HFFc6 (cell line): ENCODE results near the gene KCNQ2. TPM values are rescaled to one million over a fixed set of nuclear protein-coding genes. Genes with fewer than 3 reads are reported as not detected.
"Not testable (repeated sequence)": the region's sequence is repeated elsewhere in the genome, so short reads cannot be mapped to it uniquely, and the experiment has no call there.

Source experiments
- DNase-seq: peaks from one replicate; pipeline ENCODE4 v3.0.0-alpha.2; 2018
- H3K27ac Mint-ChIP-seq: 2 replicates; pipeline ENCODE4 v1.8.0; 2020; ENCODE audit warnings: mild to moderate bottlenecking, mixed read lengths
- H3K27me3 Mint-ChIP-seq: 2 replicates; pipeline ENCODE4 v1.8.0; 2021; ENCODE audit warnings: mild to moderate bottlenecking, moderate library complexity, mixed read lengths; ENCODE audit not compliant: insufficient read depth
- H3K36me3 Mint-ChIP-seq: 2 replicates; pipeline ENCODE4 v1.8.0; 2021; ENCODE audit warnings: low read depth, mixed read lengths
- H3K4me1 Mint-ChIP-seq: 2 replicates; pipeline ENCODE4 v1.8.0; 2020; ENCODE audit warnings: low read depth, mixed read lengths
- H3K4me3 Mint-ChIP-seq: 2 replicates; pipeline ENCODE4 v1.8.0; 2020; ENCODE audit warnings: mild to moderate bottlenecking, moderate library complexity, mixed read lengths
- H3K9me3 Mint-ChIP-seq: 2 replicates; pipeline ENCODE4 v1.8.0; 2020; ENCODE audit warnings: mild to moderate bottlenecking, mixed read lengths
- CTCF ChIP-seq: fragments of 200-600 bp; sonication (generic); IDR thresholded peaks from 2 replicates; pipeline ENCODE4 v1.5.0; 2021; ENCODE audit warnings: antibody characterized with exemption, mild to moderate bottlenecking
- total RNA-seq, 6 experiments: library from RNA; stranded (reverse); fragmentation: NEBNext Ultra II Directional; extraction: Animal tissue kit (Norgen Biotek cat#: 25700); gene quantifications; 2 replicates in 1 of 6; 3 replicates in 5 of 6; pipeline ENCODE4 v1.2.3, GENCODE V29; 2021

The KCNQ2 gene
- total RNA-seq, 6 experiments from 2014 or later, result not detected

GRCh38 chr20:63482021-63482587, 9.6 kb upstream of the KCNQ2 start:
- no peaks in the 10 kb centered on the region for H3K36me3 Mint-ChIP-seq
- no peaks in the 10 kb centered on the region for H3K9me3 Mint-ChIP-seq
- no peak for TF ChIP-seq CTCF
- no peak overlapping the region for H3K27ac Mint-ChIP-seq
- no peak overlapping the region for H3K4me3 Mint-ChIP-seq
- DNase-seq, result no peak
- no peaks in the 10 kb centered on the region for H3K4me1 Mint-ChIP-seq
- peaks cover 17% of the 10 kb centered on the region for H3K27me3 Mint-ChIP-seq

- no peaks in the 10 kb centered on the region for H3K4me1 Mint-ChIP-seq
- H3K27me3 Mint-ChIP-seq, result peaks cover 19% of the 10 kb centered on the region
- TF ChIP-seq CTCF, result no peak
Measured at GRCh38 chr20:63481503-63481902, 9.0 kb upstream of the KCNQ2 start.

GRCh38 chr20:63479695-63480419, 7.4 kb upstream of the KCNQ2 start:
- peaks cover 24% of the 10 kb centered on the region for H3K27me3 Mint-ChIP-seq
- not testable (repeated sequence) for H3K36me3 Mint-ChIP-seq, H3K4me3 Mint-ChIP-seq, H3K9me3 Mint-ChIP-seq, DNase-seq, H3K4me1 Mint-ChIP-seq, H3K27ac Mint-ChIP-seq

More at GRCh38 chr20:63481503-63481902, 9.0 kb upstream of the KCNQ2 start:
- no peak overlapping the region for H3K27ac Mint-ChIP-seq
- no peak for DNase-seq
- H3K4me3 Mint-ChIP-seq, result no peak overlapping the region
- no peaks in the 10 kb centered on the region for H3K9me3 Mint-ChIP-seq
- no peaks in the 10 kb centered on the region for H3K36me3 Mint-ChIP-seq

- TF ChIP-seq CTCF, result no peak
- H3K4me1 Mint-ChIP-seq, result no peaks in the 10 kb centered on the region
- H3K27ac Mint-ChIP-seq, result no peak overlapping the region
- no peaks in the 10 kb centered on the region for H3K9me3 Mint-ChIP-seq
- no peaks in the 10 kb centered on the region for H3K36me3 Mint-ChIP-seq
- DNase-seq, result no peak
- H3K27me3 Mint-ChIP-seq, result peaks cover 33% of the 10 kb centered on the region
- no peak overlapping the region for H3K4me3 Mint-ChIP-seq
Measured at GRCh38 chr20:63478346-63479302, 6.2 kb upstream of the KCNQ2 start.

- H3K4me3 Mint-ChIP-seq, result no peak overlapping the region
- H3K4me1 Mint-ChIP-seq, result no peaks in the 10 kb centered on the region
- peaks cover 33% of the 10 kb centered on the region for H3K27me3 Mint-ChIP-seq
- no peak overlapping the region for H3K27ac Mint-ChIP-seq
- no peak for DNase-seq
- no peak for TF ChIP-seq CTCF
- H3K9me3 Mint-ChIP-seq, result no peaks in the 10 kb centered on the region
- no peaks in the 10 kb centered on the region for H3K36me3 Mint-ChIP-seq
Measured at GRCh38 chr20:63477944-63478343, 5.5 kb upstream of the KCNQ2 start.
